Left lung (tissue), 10 donors: ENCODE measurements around the gene CRTC3. TPM values are rescaled to one million over a fixed set of nuclear protein-coding genes. Genes with fewer than 3 reads are reported as not detected.

Experiments
- ATAC-seq: fragments of 200-7000 bp; cut with Tn5 transposase; one replicate; pipeline ENCODE4 v1.9.1; 2020; ENCODE audit warnings: moderate library complexity
- DNase-seq, 4 donors: peaks; one replicate each; pipeline ENCODE4 v3.0.0-alpha.2; 2013 to 2020
- H3K27ac ChIP-seq, 2 donors: fragments of 200-600 bp; sonication (generic) in 1 of 2; one replicate each; pipeline versions ENCODE4 v1.5.0 to v1.8.0; 2020 to 2021
- H3K27me3 ChIP-seq, 2 donors: fragments of 200-600 bp; sonication (generic) in 1 of 2; one replicate each; pipeline versions ENCODE4 v1.5.0 to v1.8.0; 2020 to 2021
- H3K36me3 ChIP-seq, 2 donors: fragments of 200-600 bp; sonication (generic) in 1 of 2; one replicate each; pipeline versions ENCODE4 v1.5.0 to v1.8.0; 2020 to 2021
- H3K4me1 ChIP-seq, 2 donors: fragments of 200-600 bp; one replicate each; pipeline ENCODE4 v1.8.0; 2021
- H3K4me3 ChIP-seq, 2 donors: fragments of 200-600 bp; sonication (generic) in 1 of 2; one replicate each; pipeline versions ENCODE4 v1.5.0 to v1.8.0; 2020 to 2021; ENCODE audit warnings: mild to moderate bottlenecking in 1 of 2
- H3K9me3 ChIP-seq, 2 donors: fragments of 200-600 bp; sonication (generic) in 1 of 2; one replicate each; pipeline versions ENCODE4 v1.5.0 to v1.8.0; 2020 to 2021
- intact Hi-C, 2 donors: fragments of 100-400 bp; cut with DNase I; formaldehyde crosslinking; loops; one replicate each; pipeline versions ENCODE4 v1.11.2 to v1.14.2; 2022
- polyA plus RNA-seq, 6 donors: library from polyadenylated mRNA; unstranded; fragments of 120-200 nt; gene quantifications; one replicate each; pipeline ENCODE4 v1.2.1, GENCODE V29; 2013; ENCODE audit not compliant: insufficient read length in 6 of 6
- total RNA-seq, 2 donors: library from RNA; stranded (reverse); fragmentation: NEBNext Ultra II Directional; extraction: Animal tissue kit (Norgen Biotek cat#: 25700); gene quantifications; one replicate each; pipeline ENCODE4 v1.2.1, GENCODE V29; 2021
- TF ChIP-seq, protein P1 (sequence below), 2 donors: fragments of 200-600 bp; sonication (generic) in 1 of 2; IDR thresholded peaks; one replicate each; pipeline versions ENCODE4 v1.5.0 to v1.8.0; 2021; ENCODE audit warnings: antibody characterized with exemption in 2 of 2
- donor health status: DM: no; HTN: yes; CAD: no.
- donor health status: DM: no; HTN: no; CAD: no.

The CRTC3 gene
- total and polyA plus RNA-seq, 8 donors = 33.0 to 45.2 (median 37.5) TPM

DNA sequence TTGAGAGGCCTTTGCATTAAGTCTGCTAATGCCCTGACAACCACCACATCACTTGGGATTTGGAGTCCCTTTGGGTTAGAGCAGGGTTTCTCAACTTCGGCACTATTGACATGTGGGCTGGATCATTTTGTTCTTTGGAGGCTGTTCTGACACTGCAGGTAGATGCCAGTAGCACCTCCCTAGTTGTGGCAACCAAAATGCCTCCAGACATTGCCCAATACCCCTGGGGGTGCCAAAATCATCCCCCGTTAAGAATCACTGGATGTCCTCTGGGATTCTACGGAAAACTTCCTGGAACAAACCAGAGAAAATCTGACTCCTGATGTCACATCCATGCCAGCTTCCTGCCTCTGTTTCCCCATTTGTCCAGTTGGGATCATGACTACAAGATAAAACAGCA is 150.2 kb downstream of the CRTC3 start:
- Histone ChIP-seq H3K9me3 (no peaks in the 10 kb centered on the region), H3K4me1 (no peaks in the 10 kb centered on the region), H3K36me3 (no peaks in the 10 kb centered on the region), H3K27me3 (no peaks in the 10 kb centered on the region), H3K4me3 (no peak overlapping the region), H3K27ac (peak overlapping the region in 1 of 2 donors; percentile 28)
- DNase-seq (no peak), ATAC-seq (no peak)
- TF ChIP-seq, protein P1, sequence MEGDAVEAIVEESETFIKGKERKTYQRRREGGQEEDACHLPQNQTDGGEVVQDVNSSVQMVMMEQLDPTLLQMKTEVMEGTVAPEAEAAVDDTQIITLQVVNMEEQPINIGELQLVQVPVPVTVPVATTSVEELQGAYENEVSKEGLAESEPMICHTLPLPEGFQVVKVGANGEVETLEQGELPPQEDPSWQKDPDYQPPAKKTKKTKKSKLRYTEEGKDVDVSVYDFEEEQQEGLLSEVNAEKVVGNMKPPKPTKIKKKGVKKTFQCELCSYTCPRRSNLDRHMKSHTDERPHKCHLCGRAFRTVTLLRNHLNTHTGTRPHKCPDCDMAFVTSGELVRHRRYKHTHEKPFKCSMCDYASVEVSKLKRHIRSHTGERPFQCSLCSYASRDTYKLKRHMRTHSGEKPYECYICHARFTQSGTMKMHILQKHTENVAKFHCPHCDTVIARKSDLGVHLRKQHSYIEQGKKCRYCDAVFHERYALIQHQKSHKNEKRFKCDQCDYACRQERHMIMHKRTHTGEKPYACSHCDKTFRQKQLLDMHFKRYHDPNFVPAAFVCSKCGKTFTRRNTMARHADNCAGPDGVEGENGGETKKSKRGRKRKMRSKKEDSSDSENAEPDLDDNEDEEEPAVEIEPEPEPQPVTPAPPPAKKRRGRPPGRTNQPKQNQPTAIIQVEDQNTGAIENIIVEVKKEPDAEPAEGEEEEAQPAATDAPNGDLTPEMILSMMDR (IDR thresholded peaks at IDR 0.05) = no peak
- intact Hi-C loops = no loop called here

DNA sequence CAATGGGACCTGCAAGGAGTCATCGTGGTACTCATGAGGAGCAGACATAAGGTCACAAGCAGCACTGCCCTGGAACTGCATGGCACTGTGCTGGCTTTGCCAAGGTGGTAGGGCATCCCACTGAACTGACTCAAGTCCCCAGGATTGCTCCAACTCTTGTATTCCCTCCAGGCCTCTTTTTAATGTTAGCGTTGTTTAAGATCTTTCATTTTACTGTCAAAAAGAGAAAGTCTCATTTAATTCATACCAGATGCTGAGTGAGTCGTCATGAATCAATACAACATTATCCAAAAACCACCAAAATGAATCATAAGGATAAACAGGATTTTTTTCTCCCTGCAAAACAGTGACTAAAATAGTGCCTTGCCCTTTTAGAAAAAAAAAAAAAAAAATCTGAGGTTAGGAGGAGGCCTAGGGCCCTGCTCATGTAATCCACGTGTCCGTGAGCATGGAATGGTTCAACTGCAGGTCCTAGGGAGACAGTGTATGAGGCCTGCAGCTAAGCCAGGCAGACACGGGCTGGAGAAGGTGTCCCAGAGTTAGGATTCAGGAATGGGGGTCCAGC is 150.7 kb downstream of the CRTC3 start:
- no peak overlapping the region for H3K4me3 ChIP-seq
- no peaks in the 10 kb centered on the region for H3K27me3 ChIP-seq
- intact Hi-C loops = no loop called here
- ATAC-seq (peak; percentile 83), DNase-seq (no peak)
- no peaks in the 10 kb centered on the region for H3K9me3 ChIP-seq
- H3K36me3 ChIP-seq = no peaks in the 10 kb centered on the region
- H3K4me1 ChIP-seq = no peaks in the 10 kb centered on the region
- peak overlapping the region; percentile 48 to 69 for H3K27ac ChIP-seq
- TF ChIP-seq, protein P1 (IDR thresholded peaks at IDR 0.05) = no peak

DNA sequence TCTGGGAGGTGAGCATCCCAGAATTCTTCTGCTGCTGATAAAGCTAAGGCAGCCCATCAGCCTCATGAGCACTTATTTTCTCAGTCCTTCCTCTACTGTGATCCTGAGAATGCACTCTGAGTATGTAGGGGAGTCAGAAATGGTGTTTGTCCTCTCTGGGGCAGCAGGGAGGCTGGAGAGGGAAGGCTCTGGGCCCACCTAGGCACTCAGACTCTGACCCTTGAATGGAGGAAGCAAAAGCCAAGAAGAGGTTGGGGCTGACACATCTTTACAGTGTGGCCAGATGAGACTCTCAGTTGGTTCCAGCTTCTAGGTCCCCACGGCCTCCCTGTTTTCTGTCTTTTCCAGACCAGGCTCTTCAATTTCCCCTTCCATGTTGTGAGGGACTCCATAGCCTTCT is 151.3 kb downstream of the CRTC3 start:
- H3K9me3 ChIP-seq = no peaks in the 10 kb centered on the region
- DNase-seq (no peak), ATAC-seq (peak; percentile 9)
- H3K4me1 ChIP-seq = peaks cover 0 to 6% of the 10 kb centered on the region in 2 donors
- TF ChIP-seq, protein P1 (IDR thresholded peaks at IDR 0.05) = no peak
- intact Hi-C loops = no loop called here
- no peaks in the 10 kb centered on the region for H3K36me3 ChIP-seq
- H3K27me3 ChIP-seq = no peaks in the 10 kb centered on the region
- H3K27ac ChIP-seq = peak overlapping the region; percentile 48 to 69
- no peak overlapping the region for H3K4me3 ChIP-seq

DNA sequence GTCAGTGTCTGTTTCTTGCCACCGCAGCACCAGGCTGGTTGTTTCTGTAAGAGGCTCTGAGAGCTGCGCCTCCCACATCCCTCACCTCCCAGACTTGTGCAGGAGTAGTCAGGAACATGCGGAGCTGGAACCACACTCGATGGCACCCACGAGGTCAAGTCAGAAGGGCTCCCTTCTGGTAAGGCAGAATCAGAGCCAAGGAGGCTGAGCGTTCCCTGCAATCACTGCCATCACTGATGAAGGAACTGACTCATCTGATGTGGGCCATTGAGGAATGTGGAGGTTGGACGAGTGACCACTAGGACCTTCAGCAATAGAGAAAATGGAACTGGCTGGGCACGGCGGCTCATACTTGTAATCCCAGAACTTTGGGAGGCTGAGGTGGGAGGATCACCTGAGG is 151.8 kb downstream of the CRTC3 start:
- Histone ChIP-seq H3K36me3 (no peaks in the 10 kb centered on the region), H3K27ac (peak overlapping the region in 1 of 2 donors; percentile 69), H3K27me3 (no peaks in the 10 kb centered on the region), H3K9me3 (no peaks in the 10 kb centered on the region), H3K4me1 (peaks cover 0 to 10% of the 10 kb centered on the region in 2 donors), H3K4me3 (no peak overlapping the region)
- ATAC-seq (peak; percentile 42), DNase-seq (peak in 1 of 4 donors; percentile 40)
- intact Hi-C loops = no loop called here
- TF ChIP-seq, protein P1 (IDR thresholded peaks at IDR 0.05) = no peak

- no peak overlapping the region for H3K4me3 ChIP-seq
- ATAC-seq = no peak
- no peak overlapping the region for H3K27ac ChIP-seq
- peaks cover 0 to 12% of the 10 kb centered on the region in 2 donors for H3K4me1 ChIP-seq
- DNase-seq = no peak
- intact Hi-C loops = no loop called here
- no peaks in the 10 kb centered on the region for H3K36me3 ChIP-seq
- no peaks in the 10 kb centered on the region for H3K9me3 ChIP-seq
- TF ChIP-seq, protein P1 (IDR thresholded peaks at IDR 0.05) = no peak
- no peaks in the 10 kb centered on the region for H3K27me3 ChIP-seq
Measured at GRCh38 chr15:90683371-90683770, 153.6 kb downstream of the CRTC3 start.
